ENCODE measurements around the gene SRCAP. TPM values are rescaled to one million over a fixed set of nuclear protein-coding genes. Genes with fewer than 3 reads are reported as not detected.

SRCAP gene
- total RNA-seq, 1 experiment from 2014 or later, result 2.6 TPM

DNA sequence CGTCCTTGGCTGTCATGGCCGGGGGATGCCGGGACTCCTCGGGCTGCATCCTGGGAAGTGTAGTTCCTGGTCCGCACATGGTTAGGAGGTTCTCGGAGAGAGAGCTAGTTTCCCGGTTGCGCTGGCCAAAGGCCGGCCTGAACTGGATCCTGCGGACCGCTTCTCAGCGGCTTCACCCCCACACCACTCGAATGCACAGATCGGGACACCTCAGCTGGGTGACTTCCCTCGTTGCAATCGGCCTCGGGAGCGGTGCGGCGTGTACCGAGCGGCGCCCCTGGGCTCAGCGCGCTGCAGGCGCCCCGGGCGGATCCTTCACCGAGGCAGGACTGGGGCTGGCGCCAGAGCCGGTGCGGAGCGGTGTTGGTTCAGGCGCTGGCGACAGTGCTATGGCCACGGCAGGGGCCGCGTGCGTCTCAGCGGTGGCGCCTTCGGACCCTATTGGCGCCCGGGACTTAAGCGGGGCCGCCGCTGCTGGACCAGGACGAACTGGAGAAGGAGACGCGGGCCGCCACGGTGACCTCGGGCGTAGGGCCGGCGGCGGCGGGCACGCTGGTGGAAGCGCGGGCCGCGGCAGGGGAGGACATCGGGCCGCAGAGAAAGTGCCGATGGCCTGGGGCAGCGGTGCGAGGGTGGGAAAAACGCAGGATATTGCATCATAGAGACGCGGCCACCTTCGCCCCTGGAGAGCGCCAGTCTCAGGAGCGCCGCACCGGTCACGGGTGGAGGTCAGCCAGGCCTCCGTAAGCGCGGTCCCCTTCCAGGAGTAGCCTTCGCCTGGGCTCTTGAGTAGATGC lies 76.6 kb downstream of the SRCAP start:
- DNase-seq (ENCODE audit: low read depth), result peak; percentile 78

DNA sequence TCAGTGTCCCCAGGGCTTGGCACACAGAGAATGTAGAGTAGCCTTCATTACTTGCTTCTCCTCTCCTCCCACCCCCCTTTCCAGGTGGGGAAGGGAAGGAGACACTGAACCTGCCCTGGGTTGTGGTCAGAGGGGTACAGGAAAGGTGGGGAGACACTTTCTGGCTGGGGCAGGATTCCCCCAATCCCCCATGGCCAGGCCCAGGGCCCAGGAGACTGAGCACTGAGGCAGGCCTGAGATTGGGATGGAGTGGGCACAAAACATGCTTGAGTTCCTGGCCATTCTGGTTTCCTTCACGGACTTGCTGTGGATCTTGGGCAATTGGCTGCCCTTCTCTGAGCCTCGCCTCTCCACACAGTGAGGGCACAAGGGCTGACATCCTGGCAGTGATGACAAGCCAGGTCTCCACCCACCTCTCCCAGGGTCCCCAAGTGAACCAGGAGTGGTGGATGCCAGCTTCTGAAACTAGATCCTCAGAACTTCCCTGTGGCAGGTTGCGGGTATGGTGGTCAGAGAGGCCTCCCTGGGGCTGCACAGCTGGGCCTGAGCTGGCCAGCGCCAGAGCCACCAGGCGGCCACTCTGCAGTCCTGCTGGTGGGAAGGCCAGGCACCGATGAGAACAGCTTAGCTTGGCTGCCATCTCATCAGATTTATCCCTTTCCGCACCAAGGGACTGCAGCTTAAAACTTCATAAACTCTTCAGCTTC lies 78.8 kb downstream of the SRCAP start:
- DNase-seq (ENCODE audit: low read depth), result peak; percentile 21

DNA sequence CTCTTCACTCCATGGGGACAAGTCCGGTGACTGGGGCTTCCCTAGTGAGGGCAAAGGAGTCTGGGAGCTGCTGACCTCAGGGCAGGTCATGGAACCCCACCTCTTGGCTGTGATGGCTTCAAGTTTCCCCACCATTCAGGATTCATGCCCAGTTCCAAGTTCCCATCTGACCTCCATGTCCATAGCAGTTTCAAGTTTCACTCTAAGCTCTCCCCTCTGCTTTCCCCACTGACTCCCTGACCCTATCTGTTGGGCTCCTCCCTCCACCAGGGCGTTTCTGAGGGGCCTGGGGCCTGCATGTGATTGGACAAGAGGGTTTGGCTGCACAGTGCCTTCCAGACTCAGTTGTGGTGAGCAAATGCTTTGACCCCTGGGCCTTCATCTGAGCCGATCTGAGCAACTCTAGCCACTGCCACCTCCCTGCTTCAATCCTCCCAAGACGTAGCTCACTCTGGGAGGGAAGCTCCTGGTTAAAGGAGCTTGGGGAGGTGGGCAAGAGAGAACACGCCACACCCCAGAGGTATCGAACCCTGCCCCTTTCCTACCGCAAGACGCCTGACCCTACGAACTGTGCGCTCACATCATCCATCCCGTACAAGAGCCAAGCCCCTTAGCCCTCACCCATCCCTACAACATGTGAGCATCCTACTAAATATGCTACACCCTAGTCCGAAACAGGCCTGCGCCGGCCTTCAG lies 79.7 kb downstream of the SRCAP start:
- DNase-seq (ENCODE audit: low read depth), result no peak

DNA sequence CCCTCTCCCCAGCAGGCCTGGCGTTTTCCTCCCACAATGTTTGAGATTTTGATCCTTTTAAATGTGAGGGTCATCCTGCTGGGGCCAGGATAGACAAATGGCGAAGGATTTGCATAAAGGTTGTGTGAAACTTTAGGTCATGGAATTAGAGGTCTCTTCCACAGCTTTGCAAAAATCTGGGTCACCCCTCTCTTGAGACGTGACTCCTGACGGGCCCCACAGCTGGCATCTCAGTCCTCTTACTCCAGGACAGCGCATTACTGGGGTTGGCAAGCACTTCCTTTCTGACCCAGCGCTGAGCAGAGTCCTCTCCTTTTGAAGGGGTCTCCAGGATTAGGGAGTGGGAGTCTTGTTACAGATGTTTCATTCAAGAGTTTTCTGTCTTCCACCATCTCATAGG lies 80.6 kb downstream of the SRCAP start:
- no peak for DNase-seq (ENCODE audit: low read depth)

DNA sequence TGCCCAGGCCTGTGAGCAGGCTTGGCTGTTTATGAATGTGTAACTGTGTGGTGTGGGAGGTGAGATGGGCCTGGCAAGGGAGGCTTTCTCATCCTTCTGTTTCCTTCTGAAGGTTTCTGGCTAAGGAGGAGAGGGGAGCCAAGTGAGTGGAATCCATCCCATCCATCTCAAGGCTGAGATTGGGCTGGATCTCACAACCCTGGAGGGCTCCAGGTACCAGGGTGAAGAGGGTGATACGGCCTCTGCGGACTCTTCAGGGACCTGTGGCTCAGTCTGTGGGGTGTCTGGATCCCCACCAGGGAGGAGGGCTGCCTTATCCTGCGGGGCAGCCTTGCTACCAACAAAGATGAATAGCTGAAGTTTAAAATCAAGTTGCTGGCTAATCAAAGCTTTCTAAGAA lies 81.0 kb downstream of the SRCAP start:
- DNase-seq (ENCODE audit: low read depth), result no peak

DNA sequence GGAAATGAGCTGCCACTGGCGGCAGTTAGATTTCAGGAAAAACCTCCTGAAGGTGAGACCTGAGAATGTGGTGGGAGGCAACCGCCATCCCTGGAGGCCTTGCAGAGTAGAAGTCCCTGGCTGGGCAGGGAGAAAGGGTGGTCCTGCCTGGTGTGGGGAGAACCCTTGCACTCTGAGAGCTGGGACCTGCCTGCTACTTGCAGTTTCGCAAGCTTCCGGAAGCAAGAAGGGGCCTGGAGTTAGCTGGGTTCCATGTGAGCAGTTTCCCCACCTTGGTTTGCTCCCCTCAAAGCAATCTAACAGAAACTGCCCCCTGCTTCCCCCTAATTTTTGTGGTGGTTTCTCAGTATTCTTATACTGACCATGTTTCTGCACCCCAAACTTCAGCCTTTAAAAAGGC lies 81.6 kb downstream of the SRCAP start:
- no peak for DNase-seq (ENCODE audit: low read depth)

DNA sequence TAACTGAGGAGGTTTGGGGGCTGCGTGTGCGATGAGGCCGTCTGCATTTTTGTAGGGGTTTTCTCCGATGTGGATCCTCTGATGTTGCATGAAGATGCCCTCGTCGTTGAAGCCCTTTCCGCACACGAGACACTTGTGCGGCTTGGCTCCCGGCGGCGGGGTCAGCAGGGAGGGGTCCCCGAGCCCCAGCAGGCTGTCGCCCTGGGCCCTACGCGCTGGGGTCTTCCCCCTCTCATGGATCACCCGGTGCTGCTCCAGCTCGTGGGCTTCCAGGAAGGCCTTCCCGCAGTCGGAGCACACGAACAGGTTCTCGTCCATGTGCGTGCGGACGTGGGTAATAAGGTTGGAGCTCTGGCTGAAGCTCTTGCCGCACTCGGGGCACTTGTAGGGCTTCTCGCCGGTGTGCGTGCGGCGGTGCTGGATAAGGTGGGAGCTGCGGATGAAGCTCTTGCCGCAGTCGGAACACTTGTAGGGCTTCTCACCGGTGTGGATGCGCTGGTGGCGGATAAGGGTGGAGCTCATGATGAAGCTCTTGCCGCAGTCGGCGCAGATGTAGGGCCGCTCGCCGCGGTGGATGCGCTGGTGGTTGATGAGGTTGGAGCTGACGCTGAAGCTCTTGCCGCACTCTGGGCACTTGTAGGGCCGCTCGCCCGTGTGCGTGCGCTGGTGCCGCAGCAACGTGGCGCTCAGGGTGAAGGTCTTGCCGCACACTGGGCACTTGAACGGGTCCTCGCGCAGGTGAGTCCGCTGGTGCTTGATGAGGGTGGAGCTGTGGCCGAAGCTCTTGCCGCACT lies 83.7 kb downstream of the SRCAP start:
- DNase-seq (ENCODE audit: low read depth), result no peak

DNA sequence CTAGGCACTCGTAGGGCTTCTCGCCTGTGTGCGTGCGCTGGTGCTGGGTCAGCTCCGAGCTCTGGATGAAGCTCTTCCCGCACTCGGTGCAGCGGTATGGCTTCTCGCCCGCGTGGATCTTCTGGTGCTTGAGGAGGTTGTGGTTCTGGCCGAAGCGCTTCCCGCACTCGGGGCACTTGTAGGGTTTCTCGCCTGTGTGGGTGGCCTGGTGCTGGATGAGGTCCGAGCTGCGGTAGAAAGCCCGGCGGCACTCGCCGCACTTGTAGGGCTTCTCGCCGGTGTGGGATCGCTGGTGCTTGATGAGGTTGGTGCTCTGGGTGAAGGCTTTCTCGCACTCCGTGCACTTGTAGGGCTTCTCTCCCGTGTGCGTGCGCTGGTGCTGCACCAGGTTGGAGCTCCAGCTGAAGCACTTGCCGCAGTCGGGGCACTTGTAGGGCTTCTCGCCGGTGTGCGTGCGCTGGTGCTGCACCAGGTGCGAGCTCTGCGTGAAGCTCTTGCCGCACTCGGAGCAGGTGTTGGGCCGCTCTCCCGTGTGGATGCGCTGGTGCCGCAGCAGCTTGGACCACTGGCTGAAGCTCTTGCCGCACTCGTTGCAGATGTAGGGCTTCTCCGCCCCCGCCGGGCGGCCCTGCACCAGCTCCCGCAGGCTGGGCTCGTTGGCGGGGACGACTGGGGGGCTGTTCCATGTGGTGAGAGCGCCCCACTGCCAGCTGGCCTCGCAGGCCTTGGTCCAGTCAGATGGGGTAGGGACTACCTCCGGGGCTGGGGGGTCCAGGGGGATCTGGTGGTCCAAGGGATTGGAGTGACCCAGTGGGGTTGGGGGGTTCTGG lies 84.5 kb downstream of the SRCAP start:
- no peak for DNase-seq (ENCODE audit: low read depth)

DNA sequence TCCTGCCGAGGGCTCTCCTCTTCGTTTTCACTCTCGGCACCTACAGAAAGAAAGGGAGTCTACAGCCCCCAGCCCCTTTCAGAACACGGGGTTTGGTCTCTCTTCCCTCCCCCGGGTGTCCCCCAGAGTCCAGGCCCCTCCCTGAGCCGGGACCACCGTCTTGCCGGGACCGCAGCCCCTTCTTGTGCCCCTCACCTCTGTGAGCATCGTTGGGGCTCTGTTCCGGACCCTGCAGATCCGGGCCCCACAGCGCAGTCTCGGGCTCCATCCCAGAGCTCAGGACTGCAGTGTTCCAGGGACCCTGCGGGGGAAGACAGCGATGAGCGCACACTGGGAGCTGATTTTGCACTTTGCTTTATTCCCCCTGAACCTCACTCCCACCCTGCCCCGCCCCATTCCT lies 85.2 kb downstream of the SRCAP start:
- DNase-seq (ENCODE audit: low read depth), result no peak

DNA sequence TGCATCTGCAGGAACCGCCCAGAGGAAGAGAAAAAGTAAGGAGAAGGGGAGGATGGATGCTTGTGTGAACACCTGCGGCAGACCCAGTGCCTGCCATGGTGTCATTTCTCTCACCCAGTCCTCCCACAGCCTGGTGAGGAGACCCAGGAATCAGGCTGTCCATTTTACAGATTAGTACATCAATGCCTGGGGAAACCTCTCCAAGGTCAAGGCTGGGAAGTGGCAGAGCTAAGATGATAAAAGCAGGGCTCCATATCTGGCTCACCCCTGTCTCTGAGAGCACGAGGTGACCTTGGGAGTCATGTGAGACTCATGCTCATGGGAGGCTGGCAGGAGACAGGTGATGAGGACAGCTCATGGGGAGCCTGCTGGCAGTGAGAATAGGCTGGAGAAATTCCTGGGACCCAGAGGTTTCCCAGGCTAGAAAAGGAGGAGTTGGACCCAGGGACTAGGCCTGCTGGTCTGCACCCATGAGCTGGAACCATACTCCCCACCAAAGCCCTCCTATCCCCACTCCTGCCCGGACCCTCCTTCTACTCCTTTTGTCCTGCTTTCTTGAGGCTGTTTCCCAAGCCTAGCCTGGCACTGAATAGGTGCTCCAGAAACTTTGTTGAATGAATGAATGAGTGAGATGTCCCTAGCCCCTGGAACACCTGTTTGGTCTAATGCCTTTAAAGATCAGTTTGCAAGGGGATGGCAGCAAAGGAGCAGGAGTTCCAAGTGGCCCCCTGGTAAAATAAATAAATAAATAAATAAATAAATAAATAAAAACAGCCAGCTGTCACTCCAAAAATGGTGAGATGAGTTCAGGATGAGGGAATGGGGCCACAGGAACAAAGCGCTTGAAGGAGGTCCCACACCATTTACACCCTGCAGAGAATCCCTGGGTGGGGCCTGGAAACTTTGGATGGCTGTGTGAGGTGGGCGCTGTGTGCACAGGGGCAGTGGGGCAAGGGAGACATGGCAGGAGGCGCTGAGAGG lies 86.4 kb downstream of the SRCAP start:
- DNase-seq (ENCODE audit: low read depth), result no peak

DNA sequence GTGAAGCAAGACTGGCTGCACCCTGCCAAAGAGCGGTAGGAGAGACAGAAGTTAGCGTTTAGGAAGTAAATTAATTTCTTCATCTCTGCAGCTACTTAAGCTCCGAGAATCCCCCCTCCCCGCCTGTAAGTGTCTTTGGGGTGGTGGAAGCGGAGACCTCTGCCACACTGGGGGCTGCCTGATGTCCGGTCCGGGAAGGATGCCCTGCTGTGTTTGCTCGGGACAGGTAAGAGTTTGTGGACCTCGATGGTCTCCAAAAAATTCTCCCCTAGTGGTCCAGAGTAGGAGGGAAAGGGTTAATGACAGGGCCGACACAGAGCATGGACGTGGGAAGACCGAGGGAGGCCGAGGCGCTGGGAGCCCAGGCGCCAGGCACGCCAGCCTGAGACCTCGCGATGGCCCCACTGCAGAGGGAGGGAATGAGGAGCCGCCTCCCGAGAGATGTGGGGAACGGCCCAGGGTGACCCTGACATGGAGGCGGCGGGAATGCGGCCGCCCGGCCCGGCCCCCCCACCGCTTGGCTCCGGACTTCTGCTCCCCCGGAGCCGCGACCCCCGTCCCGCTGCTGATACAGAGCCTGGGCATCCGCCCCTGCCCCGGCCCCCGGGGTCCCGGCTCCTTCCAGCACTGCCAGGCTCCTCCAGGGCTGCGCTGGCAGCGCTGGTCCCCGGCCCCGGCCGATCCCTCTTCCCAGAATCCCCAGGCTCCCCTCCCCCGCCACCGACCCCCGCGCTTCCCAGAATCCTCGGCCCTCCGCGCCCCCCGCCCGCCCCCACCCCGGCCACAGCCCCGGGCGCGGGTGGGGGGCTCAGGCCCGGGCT lies 87.4 kb downstream of the SRCAP start:
- peak; percentile 63 for DNase-seq (ENCODE audit: low read depth)

DNA sequence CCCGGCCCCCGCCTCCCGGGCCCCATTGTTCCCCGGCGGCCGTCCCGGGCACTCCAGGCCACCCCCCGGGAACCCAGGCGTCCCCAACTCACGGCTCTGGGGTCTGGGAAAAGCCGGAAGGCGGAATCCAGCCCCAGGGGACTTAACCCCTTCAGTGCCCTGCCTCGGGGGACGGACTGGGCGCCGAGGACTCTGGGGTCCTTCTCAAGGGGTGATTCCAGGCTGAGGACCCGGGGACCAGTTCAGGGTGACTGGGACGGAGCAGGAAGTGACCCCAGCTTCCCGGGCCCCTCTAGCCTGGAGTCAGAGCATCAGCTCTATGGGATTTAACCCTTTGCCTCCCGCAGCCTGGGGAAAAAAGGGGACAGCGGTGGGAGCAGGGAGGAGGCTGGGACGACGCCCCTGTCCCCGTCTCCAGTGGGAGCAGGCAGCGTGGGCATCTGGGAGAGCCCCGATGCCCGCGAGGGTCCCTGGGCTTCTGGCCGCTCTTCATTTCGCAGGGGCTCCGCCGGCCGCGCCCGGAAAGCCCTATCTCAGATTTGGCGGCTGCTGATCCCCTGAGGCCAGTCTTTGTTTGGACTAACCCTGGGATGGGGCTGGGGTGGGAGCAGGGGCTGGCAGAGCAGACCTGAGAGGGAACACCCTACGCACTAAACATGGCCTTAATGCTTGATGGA lies 88.1 kb downstream of the SRCAP start, which contains the start of gene ZNF629:
Gene ZNF629 (minus strand): TSS at position 270 of the 677 bp plus-strand sequence. CDS start 2,723 bp downstream, outside the sequence.
- DNase-seq (ENCODE audit: low read depth), result peak; percentile 74

DNA sequence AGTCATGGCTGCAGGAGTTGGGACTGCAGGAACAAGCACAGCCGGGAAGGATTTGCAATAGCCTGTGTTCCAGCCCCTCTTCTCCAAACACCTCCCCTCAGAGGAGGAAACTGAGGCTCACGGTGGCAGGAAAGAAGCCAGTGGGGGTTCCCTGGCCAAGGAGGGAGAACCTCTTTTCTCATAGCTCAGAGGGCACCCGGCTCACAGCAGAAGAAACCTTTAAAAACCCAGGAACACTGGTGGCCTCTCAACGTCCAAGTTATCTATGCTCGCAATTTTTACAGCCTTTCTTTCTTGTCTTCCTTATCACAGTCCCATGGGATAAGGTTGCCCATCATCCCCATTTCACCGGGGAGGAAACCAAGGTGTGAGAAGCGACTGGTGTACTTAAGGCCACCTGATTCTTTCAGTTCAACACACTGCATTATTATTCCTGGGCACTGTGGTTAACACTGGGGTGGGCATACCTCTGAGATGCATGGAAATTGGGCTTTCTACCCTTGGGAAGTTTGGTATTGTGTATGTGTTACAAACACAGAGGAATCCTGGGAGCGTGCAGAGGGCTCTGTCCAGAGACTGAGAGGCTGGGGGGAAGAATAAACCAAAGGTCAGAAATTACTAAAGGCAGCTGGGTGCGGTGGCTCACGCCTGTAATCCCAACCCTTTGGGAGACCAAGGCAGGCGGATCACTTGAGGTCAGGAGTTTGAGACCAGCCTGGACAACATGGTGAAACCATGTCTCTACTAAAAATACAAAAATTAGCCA lies 88.8 kb downstream of the SRCAP start:
- no peak for DNase-seq (ENCODE audit: low read depth)

Measured in RPMI7951 (cell line).